Testis (tissue), 3 donors: Measurements from ENCODE around the gene MED23. TPM values are rescaled to one million over a fixed set of nuclear protein-coding genes. Genes with fewer than 3 reads are reported as not detected.

Experiments
- DNase-seq: peaks from one replicate; pipeline ENCODE4 v3.0.0-alpha.2; 2019
- H3K27ac ChIP-seq, 2 donors: fragments of 200-600 bp; sonication (generic); one replicate each; pipeline ENCODE4 v1.5.1; 2019
- H3K27me3 ChIP-seq: fragments of 200-600 bp; sonication (generic); one replicate; pipeline ENCODE4 v1.5.1; 2019
- H3K36me3 ChIP-seq: fragments of 200-600 bp; sonication (generic); one replicate; pipeline ENCODE4 v1.5.1; 2017; ENCODE audit warnings: low read depth; ENCODE audit errors: missing control alignments
- H3K4me1 ChIP-seq: fragments of 200-600 bp; sonication (generic); one replicate; pipeline ENCODE4 v1.5.1; 2019
- H3K4me3 ChIP-seq, 2 donors: fragments of 200-600 bp; sonication (generic); one replicate each; pipeline ENCODE4 v1.5.1; 2017 to 2019
- H3K9me3 ChIP-seq: fragments of 200-600 bp; sonication (generic); one replicate; pipeline ENCODE4 v1.5.1; 2017
- POLR2A ChIP-seq: fragments of 450-650 bp; IDR thresholded peaks from one replicate; pipeline ENCODE4 v1.6.1; 2017; ENCODE audit warnings: antibody characterized with exemption, mild to moderate bottlenecking, moderate library complexity
- WGBS, 2 donors: methylation state at CpG; one replicate each; pipeline ENCODE4 v1.1.5; 2018; 5-methylcytosine and 5-hydroxymethylcytosine counted together
- intact Hi-C: fragments of 100-400 bp; cut with DNase I; formaldehyde crosslinking; loops from one replicate; pipeline ENCODE4 v1.15.1; 2023; ENCODE audit warnings: low total_unique reads
- polyA plus RNA-seq: library from polyadenylated mRNA; stranded (reverse); fragments of 350-450 nt; fragmentation: Illumina TruSeq; extraction: RNeasy Lipid Tissue Mini Kit (QIAGEN cat#74804); gene quantifications from one replicate; pipeline ENCODE4 v1.2.3, GENCODE V29; 2014; ENCODE audit warnings: low read depth, low replicate concordance; ENCODE audit not compliant: insufficient read depth
- total RNA-seq, 2 donors: library from RNA; depleted of rRNA; stranded (reverse); fragments of >200 nt; gene quantifications; one replicate each; pipeline ENCODE4 v1.2.3, GENCODE V29; 2016
- TF ChIP-seq, protein P1 (sequence below), 3 experiments: fragments of 450-650 bp in 2 of 3; fragments of 200-600 bp in 1 of 3; sonication (generic) in 1 of 3; IDR thresholded peaks; one replicate each; pipeline ENCODE4 v1.5.1; 2016 to 2019; ENCODE audit warnings: antibody characterized with exemption in 3 of 3, mild to moderate bottlenecking in 2 of 3, moderate library complexity in 1 of 3

The MED23 gene
- total and polyA plus RNA-seq, 3 donors from 2014 or later = 24.4 to 42.1 (median 39.8) TPM

DNA sequence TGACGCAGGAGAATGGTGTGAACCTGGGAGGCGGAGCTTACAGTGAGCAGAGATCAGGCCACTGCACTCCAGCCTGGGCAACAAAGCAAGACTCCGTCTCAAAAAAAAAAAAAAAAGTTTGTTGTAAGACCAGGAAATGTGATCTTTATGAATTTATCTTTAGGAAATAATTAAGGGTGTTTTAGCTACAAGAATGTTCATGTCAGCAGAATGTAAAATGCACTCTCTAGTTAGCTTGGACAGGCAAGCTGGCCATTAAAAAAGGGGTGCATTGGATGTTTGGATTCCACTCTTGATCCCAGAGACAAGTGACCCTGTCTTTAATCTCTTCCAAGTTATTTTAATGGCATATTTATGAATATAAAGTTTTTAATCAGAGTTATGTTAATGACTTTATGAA, 28.6 kb upstream of the MED23 start:
- intact Hi-C loops = no loop called here
- H3K4me1 ChIP-seq = no peaks in the 10 kb centered on the region
- DNase-seq = no peak
- H3K36me3 ChIP-seq = no peaks in the 10 kb centered on the region
- TF ChIP-seq, protein P1, sequence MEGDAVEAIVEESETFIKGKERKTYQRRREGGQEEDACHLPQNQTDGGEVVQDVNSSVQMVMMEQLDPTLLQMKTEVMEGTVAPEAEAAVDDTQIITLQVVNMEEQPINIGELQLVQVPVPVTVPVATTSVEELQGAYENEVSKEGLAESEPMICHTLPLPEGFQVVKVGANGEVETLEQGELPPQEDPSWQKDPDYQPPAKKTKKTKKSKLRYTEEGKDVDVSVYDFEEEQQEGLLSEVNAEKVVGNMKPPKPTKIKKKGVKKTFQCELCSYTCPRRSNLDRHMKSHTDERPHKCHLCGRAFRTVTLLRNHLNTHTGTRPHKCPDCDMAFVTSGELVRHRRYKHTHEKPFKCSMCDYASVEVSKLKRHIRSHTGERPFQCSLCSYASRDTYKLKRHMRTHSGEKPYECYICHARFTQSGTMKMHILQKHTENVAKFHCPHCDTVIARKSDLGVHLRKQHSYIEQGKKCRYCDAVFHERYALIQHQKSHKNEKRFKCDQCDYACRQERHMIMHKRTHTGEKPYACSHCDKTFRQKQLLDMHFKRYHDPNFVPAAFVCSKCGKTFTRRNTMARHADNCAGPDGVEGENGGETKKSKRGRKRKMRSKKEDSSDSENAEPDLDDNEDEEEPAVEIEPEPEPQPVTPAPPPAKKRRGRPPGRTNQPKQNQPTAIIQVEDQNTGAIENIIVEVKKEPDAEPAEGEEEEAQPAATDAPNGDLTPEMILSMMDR (IDR thresholded peaks at IDR 0.05) = no peak
- no peak for TF ChIP-seq POLR2A
- no peak overlapping the region for H3K27ac ChIP-seq
- H3K9me3 ChIP-seq = no peaks in the 10 kb centered on the region
- H3K27me3 ChIP-seq = no peaks in the 10 kb centered on the region
- WGBS, 2 donors = 88 to 91% methylated on average over 3 of the region's 3 CpGs
- H3K4me3 ChIP-seq = no peak overlapping the region

DNA sequence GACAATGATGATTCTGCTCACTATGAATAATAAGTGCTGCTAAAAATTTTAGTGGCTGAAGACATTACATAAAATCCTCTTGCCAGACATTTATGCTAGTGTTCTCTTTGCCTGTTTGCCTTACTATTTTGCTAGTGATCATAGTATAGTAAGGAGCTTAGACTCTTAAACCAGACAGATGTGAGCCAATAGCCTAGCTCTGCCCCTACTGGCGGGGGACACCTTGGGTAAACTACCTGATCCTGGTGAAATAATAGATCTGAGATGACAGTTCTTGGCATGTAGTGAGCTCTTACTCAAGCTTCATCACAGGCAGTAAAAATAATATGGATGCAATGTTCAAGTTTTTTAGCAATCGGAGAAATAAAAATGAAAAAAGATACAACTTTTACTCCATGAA, 27.9 kb upstream of the MED23 start:
- H3K27ac ChIP-seq = no peak overlapping the region
- 89 to 98% methylated on average over 2 of the region's 2 CpGs for WGBS, 2 donors
- H3K36me3 ChIP-seq = no peaks in the 10 kb centered on the region
- H3K4me1 ChIP-seq = no peaks in the 10 kb centered on the region
- TF ChIP-seq POLR2A = no peak
- TF ChIP-seq, protein P1 (IDR thresholded peaks at IDR 0.05) = no peak
- H3K9me3 ChIP-seq = no peaks in the 10 kb centered on the region
- no peak overlapping the region for H3K4me3 ChIP-seq
- DNase-seq = no peak
- intact Hi-C loops = no loop called here
- H3K27me3 ChIP-seq = no peaks in the 10 kb centered on the region

DNA sequence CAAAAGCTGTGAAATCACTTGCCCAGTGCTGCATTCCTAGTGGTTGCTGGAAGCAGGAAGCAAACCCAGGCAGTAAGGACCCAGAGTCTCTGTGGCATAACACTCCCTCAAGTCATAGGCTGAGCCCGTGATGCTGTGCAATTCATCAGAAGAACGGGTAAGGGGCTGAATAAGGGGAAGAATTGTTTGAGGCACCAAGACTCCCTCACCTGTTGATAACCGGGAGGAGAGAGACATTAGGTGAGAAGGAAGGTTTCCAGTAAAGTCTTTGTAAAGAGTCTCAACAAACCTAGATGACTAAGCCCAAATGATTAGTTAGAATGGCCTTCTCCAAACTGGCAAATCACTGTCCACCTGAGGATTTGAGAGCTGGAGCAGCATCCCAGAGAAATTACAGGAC, 27.3 kb upstream of the MED23 start:
- H3K9me3 ChIP-seq = no peaks in the 10 kb centered on the region
- H3K27me3 ChIP-seq = no peaks in the 10 kb centered on the region
- no peak overlapping the region for H3K27ac ChIP-seq
- 94 to 96% methylated on average over 3 of the region's 3 CpGs for WGBS, 2 donors
- H3K4me1 ChIP-seq = no peaks in the 10 kb centered on the region
- H3K4me3 ChIP-seq = no peak overlapping the region
- DNase-seq = no peak
- intact Hi-C loops = no loop called here
- no peak for TF ChIP-seq POLR2A
- TF ChIP-seq, protein P1 (IDR thresholded peaks at IDR 0.05) = no peak
- H3K36me3 ChIP-seq = no peaks in the 10 kb centered on the region

DNA sequence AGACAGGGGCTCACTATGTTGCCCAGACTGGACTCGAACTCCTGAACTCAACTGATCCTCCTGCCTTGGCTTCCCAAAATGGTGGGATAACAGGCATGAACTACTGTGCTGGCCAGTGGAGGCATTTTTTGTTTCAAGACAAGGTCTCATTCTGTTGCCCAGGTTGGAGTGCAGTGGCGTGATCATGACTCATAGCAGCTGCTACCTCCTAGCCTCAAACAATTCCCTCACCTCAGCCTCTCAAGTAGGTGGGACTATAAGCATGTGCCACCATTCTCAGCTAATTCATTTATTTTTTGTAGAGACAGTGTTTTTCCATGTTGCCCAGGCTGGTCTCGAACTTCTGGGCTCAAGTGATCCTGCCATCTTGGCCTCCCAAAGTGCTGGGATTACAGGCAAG, 26.3 kb upstream of the MED23 start:
- 94 to 96% methylated on average over 3 of the region's 3 CpGs for WGBS, 2 donors
- TF ChIP-seq, protein P1 (IDR thresholded peaks at IDR 0.05) = no peak
- TF ChIP-seq POLR2A = no peak
- intact Hi-C loops = no loop called here
- H3K4me3 ChIP-seq = no peak overlapping the region
- no peak overlapping the region for H3K27ac ChIP-seq
- no peaks in the 10 kb centered on the region for H3K27me3 ChIP-seq
- no peaks in the 10 kb centered on the region for H3K9me3 ChIP-seq
- no peaks in the 10 kb centered on the region for H3K36me3 ChIP-seq
- no peaks in the 10 kb centered on the region for H3K4me1 ChIP-seq
- DNase-seq = no peak

DNA sequence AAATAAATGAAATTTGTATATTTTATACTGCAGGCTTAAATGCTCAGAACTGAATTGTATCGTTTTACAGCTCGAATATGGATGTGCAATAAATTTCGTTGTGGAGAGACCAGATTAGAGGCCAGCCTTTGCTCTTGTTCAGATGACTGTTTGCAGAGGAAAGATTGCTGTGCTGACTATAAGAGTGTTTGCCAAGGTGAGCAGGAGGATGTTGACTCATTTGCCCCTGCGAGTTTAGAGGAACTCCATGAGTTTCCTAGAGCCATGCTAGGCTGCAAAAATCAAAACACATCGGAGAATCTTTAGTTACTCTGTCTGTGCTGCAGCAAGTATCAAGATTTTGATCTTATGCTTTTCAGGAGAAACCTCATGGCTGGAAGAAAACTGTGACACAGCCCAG, 24.4 kb upstream of the MED23 start:
- no peaks in the 10 kb centered on the region for H3K27me3 ChIP-seq
- no peak for DNase-seq
- WGBS, 2 donors = 83 to 85% methylated on average over 5 of the region's 5 CpGs

More for the DNA sequence above, 24.4 kb upstream of the MED23 start:
- Histone ChIP-seq H3K4me1 (no peaks in the 10 kb centered on the region), H3K36me3 (no peaks in the 10 kb centered on the region), H3K9me3 (no peaks in the 10 kb centered on the region), H3K27ac (no peak overlapping the region), H3K4me3 (no peak overlapping the region)
- no peak for TF ChIP-seq POLR2A
- TF ChIP-seq, protein P1 (IDR thresholded peaks at IDR 0.05) = no peak
- intact Hi-C loops = no loop called here
